Endometrial microvascular endothelial cells (primary cell): ENCODE data around the gene TERT. TPM values are rescaled to one million over a fixed set of nuclear protein-coding genes. Genes with fewer than 3 reads are reported as not detected.
"Not testable (repeated sequence)": the region's sequence is repeated elsewhere in the genome, so short reads cannot be mapped to it uniquely, and the experiment has no call there.

Experiments used
- in situ Hi-C: cut with HindIII; loops from 2 replicates; pipeline ENCODE4 v1.10.0; 2017; ENCODE audit warnings: low sequenced_read_pairs, low pct_unique_long_range_greater_than_20kb; ENCODE audit errors: inconsistent ontology term
- total RNA-seq: library from RNA; depleted of rRNA; stranded (reverse); fragments of >200 nt; gene quantifications from one replicate; pipeline ENCODE4 v1.2.3, GENCODE V29; 2015; ENCODE audit errors: inconsistent ontology term

The TERT gene
- total RNA-seq, 1 donor from 2014 or later = not detected

- in situ Hi-C loops = no loop called here
These were observed 24.4 kb downstream of the TERT start for GRCh38 chr5:1270426-1270825.

- in situ Hi-C loops = no loop called here
These were observed 26.2 kb downstream of the TERT start for GRCh38 chr5:1268666-1269065.

GRCh38 chr5:1268056-1268455 is 26.8 kb downstream of the TERT start:
- in situ Hi-C loops = no loop called here

- in situ Hi-C loops = not testable (repeated sequence)
These were observed 27.4 kb downstream of the TERT start for GRCh38 chr5:1267464-1267863.

GRCh38 chr5:1266791-1267190 is 28.1 kb downstream of the TERT start:
- in situ Hi-C loops = no loop called here

GRCh38 chr5:1265461-1266455 is 29.1 kb downstream of the TERT start:
- in situ Hi-C loops = no loop called here

- in situ Hi-C loops = no loop called here
These were observed 29.8 kb downstream of the TERT start for GRCh38 chr5:1265026-1265425.

GRCh38 chr5:1264211-1264610 is 30.7 kb downstream of the TERT start:
- in situ Hi-C loops = no loop called here

- in situ Hi-C loops = no loop called here
These were observed 32.5 kb downstream of the TERT start for GRCh38 chr5:1262381-1262780.

GRCh38 chr5:1261643-1262042 is 33.2 kb downstream of the TERT start:
- in situ Hi-C loops = no loop called here

GRCh38 chr5:1259806-1260480 is 34.9 kb downstream of the TERT start:
- in situ Hi-C loops = no loop called here

GRCh38 chr5:1257841-1258240 is 37.0 kb downstream of the TERT start:
- in situ Hi-C loops = no loop called here

- in situ Hi-C loops = no loop called here
These were observed 37.5 kb downstream of the TERT start for GRCh38 chr5:1257363-1257762.

- in situ Hi-C loops = no loop called here
These were observed 38.1 kb downstream of the TERT start for GRCh38 chr5:1256776-1257175.

GRCh38 chr5:1255081-1255561 is 39.7 kb downstream of the TERT start:
- in situ Hi-C loops = no loop called here

GRCh38 chr5:1254196-1254595 is 40.7 kb downstream of the TERT start:
- in situ Hi-C loops = no loop called here

- in situ Hi-C loops = no loop called here
These were observed 41.3 kb downstream of the TERT start for GRCh38 chr5:1253456-1254105.

GRCh38 chr5:1252681-1253080 is 42.2 kb downstream of the TERT start:
- in situ Hi-C loops = no loop called here
